Activated T-helper 1 cell treated with anti-CD3 and anti-CD28 coated beads, Interleukin-2, amount 50 U/mL, for 16 hours (primary cell): Measurements from ENCODE around the gene ADAMTSL3.

Source experiments
- DNase-seq, 2 donors: peaks; one replicate each; pipeline ENCODE4 v3.0.0-alpha.2; 2020; ENCODE audit warnings: low read depth in 1 of 2, low spot score in 1 of 2

The ADAMTSL3 gene

GRCh38 chr15:83654379-83655236 lies 685 bp downstream of the ADAMTSL3 start:
- DNase-seq, result no peak

GRCh38 chr15:83655237-83655616 lies 1.3 kb downstream of the ADAMTSL3 start:
- no peak for DNase-seq

GRCh38 chr15:83656192-83656591 lies 2.3 kb downstream of the ADAMTSL3 start:
- no peak for DNase-seq

GRCh38 chr15:83656943-83657528 lies 3.1 kb downstream of the ADAMTSL3 start:
- DNase-seq, result no peak

GRCh38 chr15:83657549-83657948 lies 3.6 kb downstream of the ADAMTSL3 start:
- DNase-seq, result no peak

GRCh38 chr15:83658430-83659416 lies 4.8 kb downstream of the ADAMTSL3 start:
- no peak for DNase-seq

- no peak for DNase-seq
Observed at GRCh38 chr15:83659417-83659812, 5.5 kb downstream of the ADAMTSL3 start.

GRCh38 chr15:83665480-83665879 lies 11.6 kb downstream of the ADAMTSL3 start:
- no peak for DNase-seq

GRCh38 chr15:83670672-83671229 lies 16.8 kb downstream of the ADAMTSL3 start:
- no peak for DNase-seq

GRCh38 chr15:83671603-83672002 lies 17.7 kb downstream of the ADAMTSL3 start:
- DNase-seq, result no peak

- no peak for DNase-seq
Observed at GRCh38 chr15:83673385-83673784, 19.5 kb downstream of the ADAMTSL3 start.

- no peak for DNase-seq
Observed at GRCh38 chr15:83682476-83683088, 28.7 kb downstream of the ADAMTSL3 start.

GRCh38 chr15:83685916-83686332 lies 32.0 kb downstream of the ADAMTSL3 start:
- DNase-seq, result no peak

- no peak for DNase-seq
Observed at GRCh38 chr15:83688201-83688600, 34.3 kb downstream of the ADAMTSL3 start.

GRCh38 chr15:83690676-83691075 lies 36.8 kb downstream of the ADAMTSL3 start:
- no peak for DNase-seq

GRCh38 chr15:83692746-83693581 lies 39.0 kb downstream of the ADAMTSL3 start:
- no peak for DNase-seq

- no peak for DNase-seq
Observed at GRCh38 chr15:83694015-83694414, 40.1 kb downstream of the ADAMTSL3 start.

GRCh38 chr15:83694536-83694935 lies 40.6 kb downstream of the ADAMTSL3 start:
- no peak for DNase-seq

GRCh38 chr15:83695246-83695645 lies 41.3 kb downstream of the ADAMTSL3 start:
- DNase-seq, result no peak

GRCh38 chr15:83695901-83696425 lies 42.0 kb downstream of the ADAMTSL3 start:
- DNase-seq, result no peak
